SJSA1 (cell line): ENCODE results near the gene ILK. TPM values are rescaled to one million over a fixed set of nuclear protein-coding genes. Genes with fewer than 3 reads are reported as not detected.

Experiments used
- DNase-seq, 2 experiments: peaks; one replicate each; pipeline ENCODE4 v3.0.0-alpha.2; 2015 to 2020; ENCODE audit warnings: low spot score in 2 of 2, low read depth in 1 of 2
- H3K27ac ChIP-seq: fragments of 250-450 bp; sonication (Bioruptor Pico); 2 replicates; pipeline ENCODE4 v1.5.1; 2020; ENCODE audit warnings: mild to moderate bottlenecking, moderate library complexity
- H3K27me3 ChIP-seq: fragments of 250-450 bp; sonication (Bioruptor Pico); replicated peaks from 2 replicates; pipeline ENCODE4 v1.5.1; 2020; ENCODE audit warnings: mild to moderate bottlenecking, moderate library complexity
- H3K36me3 ChIP-seq: fragments of 250-450 bp; sonication (Bioruptor Pico); 2 replicates; pipeline ENCODE4 v1.5.1; 2020; ENCODE audit warnings: mild to moderate bottlenecking
- H3K4me1 ChIP-seq: fragments of 250-450 bp; sonication (Bioruptor Pico); replicated peaks from 2 replicates; pipeline ENCODE4 v1.6.1; 2021; ENCODE audit warnings: mild to moderate bottlenecking
- H3K4me3 ChIP-seq: fragments of 250-450 bp; sonication (Bioruptor Pico); 2 replicates; pipeline ENCODE4 v1.5.1; 2020; ENCODE audit warnings: mild to moderate bottlenecking
- H3K9me3 ChIP-seq: fragments of 250-450 bp; sonication (Bioruptor Pico); replicated peaks from 2 replicates; pipeline ENCODE4 v1.5.1; 2020; ENCODE audit warnings: mild to moderate bottlenecking
- total RNA-seq: library from RNA; depleted of rRNA; stranded (reverse); fragments of >200 nt; shearing (Covaris generic); gene quantifications from 2 replicates; pipeline ENCODE4 v1.2.3, GENCODE V29; 2014

The ILK gene
- total RNA-seq, 1 experiment from 2014 or later, result 180 TPM

DNA sequence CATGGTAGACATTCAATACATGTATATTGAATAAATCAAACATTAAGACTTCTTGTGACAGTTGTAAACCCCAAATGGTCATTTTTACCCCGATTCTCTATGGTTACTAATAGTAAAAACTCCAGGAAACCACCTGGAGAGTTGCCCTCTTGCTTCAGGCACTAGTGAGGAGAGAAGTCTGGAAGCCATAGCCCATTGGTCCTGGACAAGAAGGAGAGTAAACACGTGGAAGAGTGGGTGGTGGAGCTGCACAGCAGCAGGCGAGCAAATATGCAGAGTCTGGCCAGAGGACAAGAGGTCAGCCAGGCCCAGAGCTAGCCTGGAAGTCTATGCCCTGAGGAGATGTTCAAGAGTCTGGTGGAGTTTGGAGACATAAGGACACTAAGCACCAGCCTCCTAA lies 34.3 kb downstream of the ILK start:
- Histone ChIP-seq H3K4me3 (no peak overlapping the region), H3K9me3 (no peaks in the 10 kb centered on the region), H3K27ac (no peak overlapping the region), H3K27me3 (no peaks in the 10 kb centered on the region), H3K36me3 (no peaks in the 10 kb centered on the region), H3K4me1 (no peaks in the 10 kb centered on the region)
- no peak for DNase-seq

DNA sequence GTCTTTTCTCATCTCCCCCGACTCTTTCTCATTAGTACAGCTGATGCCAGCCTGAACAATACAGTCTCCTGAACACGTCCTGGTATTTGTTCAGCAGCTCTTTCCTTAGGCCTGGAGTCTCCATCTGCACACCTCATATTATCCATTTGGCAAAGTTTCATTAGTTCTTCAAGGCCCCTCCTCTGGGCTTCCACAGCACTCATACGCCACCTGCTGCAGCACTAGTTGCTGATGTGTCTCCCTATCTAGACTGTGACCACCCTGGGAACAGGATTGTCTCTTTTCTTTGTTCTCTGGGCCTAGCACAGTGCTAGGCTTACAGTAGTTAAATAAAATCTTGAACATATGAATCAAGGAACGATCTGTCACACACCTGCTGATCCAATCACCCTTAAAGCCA lies 34.9 kb downstream of the ILK start:
- Histone ChIP-seq H3K36me3 (no peaks in the 10 kb centered on the region), H3K4me3 (no peak overlapping the region), H3K27me3 (no peaks in the 10 kb centered on the region), H3K27ac (no peak overlapping the region), H3K4me1 (no peaks in the 10 kb centered on the region), H3K9me3 (no peaks in the 10 kb centered on the region)
- no peak for DNase-seq

DNA sequence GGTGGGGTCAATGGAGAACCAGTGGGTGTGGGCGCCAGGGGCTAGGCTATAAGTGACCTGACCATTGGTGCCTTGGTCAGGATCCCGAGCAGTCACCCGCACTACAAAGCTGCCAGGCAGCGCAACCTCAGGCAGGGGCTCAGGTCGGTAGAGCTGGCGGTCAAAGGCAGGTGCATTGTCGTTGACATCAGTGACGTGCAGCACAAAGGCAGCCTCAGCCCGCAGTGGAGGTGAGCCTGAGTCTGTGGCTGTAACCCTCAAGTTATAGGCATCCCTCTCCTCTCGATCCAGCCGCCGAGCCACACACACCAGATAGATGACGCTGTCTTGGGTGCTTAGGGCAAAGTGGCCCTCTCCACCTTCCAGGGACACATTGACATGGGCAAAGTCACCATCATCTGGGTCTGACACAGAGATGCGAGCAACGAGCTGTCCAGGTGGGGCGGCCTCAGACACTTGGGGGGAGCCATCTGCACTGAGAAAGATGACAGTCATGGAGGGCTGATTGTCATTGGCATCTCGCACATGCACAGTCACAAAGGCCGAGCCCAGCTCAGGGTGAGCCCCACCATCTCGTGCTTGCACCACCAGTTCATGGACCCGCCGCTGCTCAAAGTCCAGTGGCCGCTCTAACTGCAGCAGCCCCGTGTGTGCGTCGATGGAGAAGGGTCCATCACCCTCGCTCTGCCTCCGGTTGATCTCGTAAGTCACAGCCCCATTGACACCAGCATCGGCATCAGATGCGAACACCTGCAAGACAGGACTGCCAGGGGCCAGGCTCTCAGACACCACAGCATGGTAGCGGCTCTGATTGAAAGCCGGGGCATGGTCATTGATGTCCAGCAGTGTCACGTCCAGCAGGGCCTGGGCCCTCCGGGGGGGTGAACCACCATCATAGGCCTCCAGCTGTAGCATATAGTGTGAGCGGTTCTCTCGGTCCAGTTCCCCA lies 36.7 kb downstream of the ILK start:
- Histone ChIP-seq H3K9me3 (no peaks in the 10 kb centered on the region), H3K27ac (no peak overlapping the region), H3K4me3 (no peak overlapping the region), H3K36me3 (no peaks in the 10 kb centered on the region), H3K27me3 (no peaks in the 10 kb centered on the region), H3K4me1 (no peaks in the 10 kb centered on the region)
- DNase-seq, result no peak

DNA sequence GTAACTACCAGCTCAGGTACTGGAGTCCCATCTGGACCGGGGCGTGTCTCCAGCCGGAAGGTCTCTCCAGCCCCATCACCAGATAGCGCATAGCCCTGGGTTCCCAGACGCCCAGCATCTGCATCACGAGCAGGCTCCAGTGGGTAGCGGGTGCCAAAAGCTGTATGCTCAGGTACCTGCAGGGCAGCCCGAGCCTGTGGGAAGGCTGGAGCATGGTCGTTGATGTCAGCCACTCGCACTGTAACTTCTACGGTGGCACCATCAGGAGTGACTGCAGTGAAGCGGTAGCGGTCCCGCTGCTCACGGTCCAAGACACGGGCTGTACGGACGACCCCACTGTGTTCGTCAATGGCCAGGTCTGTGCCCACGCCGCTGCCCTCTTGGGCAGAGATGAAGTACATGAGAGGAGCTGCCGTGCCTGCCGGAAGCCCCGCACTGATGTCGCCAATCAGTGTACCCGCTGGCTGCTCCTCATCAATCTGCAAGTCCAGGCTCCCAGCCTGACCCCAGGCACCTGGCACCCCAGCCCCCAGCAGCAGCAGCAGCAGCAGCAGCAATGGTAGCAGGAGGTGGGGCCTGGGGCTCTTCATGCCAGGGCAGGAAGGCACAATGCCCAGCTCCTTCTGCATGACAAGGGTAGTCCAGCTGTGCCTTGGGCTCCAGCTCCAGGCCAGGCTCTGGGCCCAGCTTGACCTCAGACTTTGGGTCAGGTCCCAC lies 37.6 kb downstream of the ILK start:
- Histone ChIP-seq H3K36me3 (no peaks in the 10 kb centered on the region), H3K27me3 (no peaks in the 10 kb centered on the region), H3K4me1 (no peaks in the 10 kb centered on the region)

DNA sequence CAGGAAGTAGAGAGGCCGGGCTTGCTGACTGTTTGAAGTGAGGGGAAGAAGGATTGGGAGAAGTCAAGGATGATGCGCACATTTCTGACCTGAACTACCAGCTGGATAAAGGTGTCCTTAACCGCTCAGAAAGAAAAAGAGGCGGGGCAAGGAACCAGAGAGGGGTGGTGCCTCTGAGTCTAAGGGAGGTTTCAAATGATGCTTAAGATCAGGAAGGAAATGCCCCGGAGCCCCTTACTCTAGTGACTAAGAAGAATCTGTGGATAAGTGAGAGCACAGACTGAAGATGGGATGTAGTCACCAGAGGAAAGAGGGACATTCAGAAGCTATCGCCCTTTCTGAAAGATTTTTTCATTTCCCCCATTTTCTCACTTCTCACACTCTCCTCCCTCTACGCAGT lies 39.4 kb downstream of the ILK start:
- Histone ChIP-seq H3K9me3 (no peaks in the 10 kb centered on the region), H3K36me3 (no peaks in the 10 kb centered on the region), H3K27me3 (no peaks in the 10 kb centered on the region), H3K4me3 (no peak overlapping the region), H3K4me1 (no peaks in the 10 kb centered on the region), H3K27ac (no peak overlapping the region)
- DNase-seq, result no peak

More for the DNA sequence above, 37.6 kb downstream of the ILK start:
- Histone ChIP-seq H3K4me3 (no peak overlapping the region), H3K9me3 (no peaks in the 10 kb centered on the region), H3K27ac (no peak overlapping the region)
- DNase-seq, result no peak

DNA sequence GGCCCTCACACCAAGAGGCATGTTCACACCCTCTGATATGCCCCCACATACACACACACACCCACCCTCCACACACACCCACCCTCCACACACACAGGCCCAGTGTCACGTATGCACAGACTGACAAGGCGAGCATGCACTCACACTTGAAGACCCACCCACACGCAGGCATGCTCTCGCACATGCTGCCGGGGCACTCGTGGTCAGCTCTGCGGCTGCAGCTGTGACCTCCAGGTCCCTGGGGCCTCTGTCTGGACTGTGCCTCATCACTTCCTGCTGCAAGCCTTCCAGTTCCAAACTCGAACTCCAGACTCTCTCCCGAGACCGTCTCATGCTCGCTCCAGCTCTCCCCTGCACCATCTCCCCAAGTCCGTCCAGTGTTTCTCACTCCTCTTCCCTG lies 42.5 kb downstream of the ILK start:
- DNase-seq, result no peak
- Histone ChIP-seq H3K9me3 (no peaks in the 10 kb centered on the region), H3K4me1 (no peaks in the 10 kb centered on the region), H3K36me3 (no peaks in the 10 kb centered on the region), H3K27ac (no peak overlapping the region), H3K4me3 (no peak overlapping the region), H3K27me3 (no peaks in the 10 kb centered on the region)

DNA sequence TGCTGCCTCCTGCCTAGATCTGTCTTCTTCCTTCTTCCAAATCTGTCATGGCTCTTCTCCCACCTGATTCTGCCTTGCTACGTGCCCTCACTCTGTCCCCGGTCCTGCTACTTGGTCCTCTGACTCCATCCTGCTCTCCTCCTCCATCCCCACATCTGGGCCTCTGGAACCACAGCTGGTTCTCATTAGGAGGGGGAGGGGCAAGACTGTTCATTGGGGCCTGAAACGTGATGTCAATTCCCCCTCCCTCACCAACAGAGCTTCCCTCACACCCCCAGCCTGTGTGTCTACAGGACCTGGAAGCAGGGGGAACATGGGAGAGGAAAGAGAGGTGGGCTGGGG lies 43.0 kb downstream of the ILK start:
- Histone ChIP-seq H3K27me3 (no peaks in the 10 kb centered on the region), H3K9me3 (no peaks in the 10 kb centered on the region), H3K27ac (no peak overlapping the region), H3K36me3 (no peaks in the 10 kb centered on the region), H3K4me3 (no peak overlapping the region), H3K4me1 (no peaks in the 10 kb centered on the region)
- DNase-seq, result no peak

DNA sequence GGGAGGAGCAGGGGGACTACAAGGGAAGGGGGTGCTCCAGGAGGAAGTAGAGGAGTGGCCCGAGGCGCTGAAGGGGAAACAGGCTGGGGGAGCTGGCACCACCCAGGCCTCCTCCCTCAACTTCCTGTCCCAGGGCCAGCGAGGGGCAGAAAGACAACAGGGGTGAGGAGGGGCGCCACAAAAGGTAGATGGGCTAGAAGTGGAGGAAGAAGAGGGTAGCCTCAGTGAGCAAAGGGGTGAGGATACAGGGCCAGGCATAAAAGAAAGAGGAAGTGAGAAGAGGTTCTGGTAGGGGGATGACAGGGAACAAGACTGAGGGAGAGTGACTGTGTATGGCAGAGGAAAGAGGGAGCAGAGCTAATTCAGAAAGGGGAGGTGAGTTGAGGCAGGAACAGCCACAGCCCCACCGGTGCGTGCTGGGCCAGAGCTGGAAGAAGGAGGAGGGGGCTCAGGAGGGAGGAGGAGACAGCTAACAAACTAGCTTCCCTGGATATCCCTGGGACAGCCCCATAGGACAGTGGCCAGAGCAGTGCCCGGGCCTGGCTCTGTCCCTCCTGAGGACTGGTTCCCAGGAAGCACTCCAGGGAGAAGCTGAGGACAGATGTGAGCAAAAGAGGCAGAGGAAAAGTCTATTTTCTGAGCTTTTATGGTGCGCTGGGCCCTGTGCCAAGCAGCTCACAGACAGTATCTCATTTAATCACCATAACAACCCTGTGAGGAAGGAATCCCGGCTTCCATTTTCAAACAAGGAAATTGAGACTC lies 43.5 kb downstream of the ILK start:
- Histone ChIP-seq H3K27ac (no peak overlapping the region), H3K9me3 (no peaks in the 10 kb centered on the region), H3K36me3 (no peaks in the 10 kb centered on the region), H3K27me3 (no peaks in the 10 kb centered on the region), H3K4me3 (no peak overlapping the region), H3K4me1 (no peaks in the 10 kb centered on the region)
- no peak for DNase-seq

DNA sequence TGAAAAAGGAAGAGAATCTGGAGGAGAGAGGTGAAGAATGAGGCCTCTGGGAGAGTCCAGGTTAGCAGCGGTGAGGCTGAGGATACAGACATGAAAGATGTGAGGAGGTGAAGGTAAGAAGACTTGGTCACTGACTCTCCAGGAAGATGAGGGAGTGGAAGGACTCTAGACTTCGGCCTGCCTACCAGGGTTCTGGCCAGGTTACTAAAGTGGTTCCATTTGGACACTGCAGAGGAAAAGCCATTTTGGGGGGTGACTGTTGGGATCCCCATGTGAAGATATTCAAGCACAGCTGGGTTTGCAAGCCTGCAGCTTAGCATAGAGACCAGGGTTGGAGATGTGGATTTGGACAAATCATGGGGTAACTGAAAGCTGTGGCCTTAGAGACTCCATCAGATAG lies 44.3 kb downstream of the ILK start:
- no peaks in the 10 kb centered on the region for H3K27me3 ChIP-seq
- no peak overlapping the region for H3K27ac ChIP-seq
- no peaks in the 10 kb centered on the region for H3K9me3 ChIP-seq
- no peaks in the 10 kb centered on the region for H3K4me1 ChIP-seq
- no peak overlapping the region for H3K4me3 ChIP-seq
- no peak for DNase-seq
- H3K36me3 ChIP-seq, result no peaks in the 10 kb centered on the region

DNA sequence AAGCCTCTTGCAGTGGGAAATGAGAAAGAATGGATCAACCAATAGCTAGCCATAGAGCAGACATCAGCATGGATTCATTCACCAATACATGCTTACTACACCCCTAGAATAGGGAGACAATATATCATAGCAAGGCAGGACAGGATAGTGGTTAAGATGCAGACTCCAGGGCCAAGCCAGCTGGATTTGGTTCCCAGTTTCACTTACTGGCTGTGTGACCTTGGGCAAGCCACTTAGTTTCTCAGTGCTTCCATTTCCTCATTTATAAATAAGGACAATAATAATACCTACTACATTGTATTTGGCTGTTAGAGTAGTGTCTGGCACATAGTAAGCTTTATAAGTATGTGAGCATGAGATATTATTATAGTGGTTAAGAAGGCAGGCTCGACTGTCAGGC lies 44.9 kb downstream of the ILK start:
- no peaks in the 10 kb centered on the region for H3K9me3 ChIP-seq
- no peak for DNase-seq
- H3K4me3 ChIP-seq, result no peak overlapping the region
- no peaks in the 10 kb centered on the region for H3K36me3 ChIP-seq
- H3K27ac ChIP-seq, result no peak overlapping the region
- no peaks in the 10 kb centered on the region for H3K4me1 ChIP-seq
- no peaks in the 10 kb centered on the region for H3K27me3 ChIP-seq

DNA sequence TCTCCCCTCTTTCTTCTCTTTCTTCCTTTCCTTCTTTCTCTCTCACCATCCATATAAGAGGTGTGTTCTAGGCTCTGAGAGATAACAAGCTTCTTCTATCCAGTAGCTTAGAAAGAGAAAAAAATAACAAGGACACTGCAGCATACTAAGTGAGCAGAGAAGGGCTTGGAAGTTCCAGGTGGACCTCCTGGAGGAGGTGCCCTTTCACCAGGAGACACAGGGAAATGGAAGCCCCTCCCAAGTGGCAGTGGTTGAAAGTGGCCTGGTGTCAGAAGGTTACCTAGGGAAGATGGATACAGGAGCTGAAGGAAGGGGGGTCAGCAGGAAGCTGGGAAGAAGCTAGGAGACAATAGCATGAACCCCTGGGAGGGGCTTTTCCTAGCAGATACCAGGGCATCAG lies 46.5 kb downstream of the ILK start:
- no peaks in the 10 kb centered on the region; the same call in 1 of the 2 replicates for H3K4me1 ChIP-seq
- no peaks in the 10 kb centered on the region for H3K36me3 ChIP-seq

DNA sequence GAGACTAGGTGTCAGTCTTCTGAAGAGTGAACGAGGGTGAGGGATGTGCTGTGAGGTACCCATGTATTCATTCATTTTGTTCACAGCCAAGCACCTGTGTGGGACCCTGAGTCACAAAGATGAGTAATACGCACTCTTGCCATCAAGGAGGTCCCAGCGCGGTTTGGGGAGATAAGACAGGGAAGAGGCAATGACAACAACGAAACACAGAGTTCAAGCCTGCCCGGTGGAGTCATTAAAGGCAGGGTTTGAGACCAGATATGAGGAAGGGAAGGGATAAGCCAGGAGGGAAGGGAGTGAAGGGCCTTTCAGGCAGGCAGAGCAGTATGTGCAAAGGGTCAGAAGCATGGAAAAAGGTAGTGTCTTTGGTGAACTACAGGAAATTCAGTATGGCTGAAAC lies 47.4 kb downstream of the ILK start:
- no peak overlapping the region for H3K27ac ChIP-seq
- no peaks in the 10 kb centered on the region for H3K36me3 ChIP-seq
- no peak for DNase-seq
- no peak overlapping the region for H3K4me3 ChIP-seq
- no peaks in the 10 kb centered on the region for H3K27me3 ChIP-seq
- no peaks in the 10 kb centered on the region; the same call in none of the 2 replicates for H3K4me1 ChIP-seq
- no peaks in the 10 kb centered on the region for H3K9me3 ChIP-seq

More for the DNA sequence above, 46.5 kb downstream of the ILK start:
- Histone ChIP-seq H3K4me3 (no peak overlapping the region), H3K9me3 (no peaks in the 10 kb centered on the region), H3K27me3 (no peaks in the 10 kb centered on the region), H3K27ac (no peak overlapping the region)
- DNase-seq, result no peak

DNA sequence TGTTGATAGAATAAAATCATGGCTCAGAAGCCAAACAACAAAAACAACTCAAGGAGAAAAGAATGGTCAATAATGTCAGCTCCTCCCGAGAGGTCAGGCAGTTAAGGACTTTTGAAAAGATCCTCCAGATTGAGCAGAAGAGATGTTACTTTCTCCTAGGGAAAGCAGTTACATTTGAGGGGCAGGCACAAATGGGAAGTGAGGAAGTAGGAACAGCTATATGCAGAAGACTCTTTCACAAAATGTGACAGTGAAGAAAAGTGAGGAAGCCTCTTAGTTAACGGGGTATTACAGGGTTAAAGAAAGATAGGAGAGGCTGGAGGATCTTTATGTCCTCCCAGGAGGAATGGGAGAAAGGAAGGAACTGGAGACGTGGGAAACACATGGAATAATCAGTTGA lies 48.6 kb downstream of the ILK start:
- Histone ChIP-seq H3K27me3 (no peaks in the 10 kb centered on the region), H3K9me3 (no peaks in the 10 kb centered on the region), H3K27ac (no peak overlapping the region), H3K36me3 (no peaks in the 10 kb centered on the region), H3K4me1 (no peaks in the 10 kb centered on the region; the same call in none of the 2 replicates), H3K4me3 (no peak overlapping the region)
- no peak for DNase-seq

DNA sequence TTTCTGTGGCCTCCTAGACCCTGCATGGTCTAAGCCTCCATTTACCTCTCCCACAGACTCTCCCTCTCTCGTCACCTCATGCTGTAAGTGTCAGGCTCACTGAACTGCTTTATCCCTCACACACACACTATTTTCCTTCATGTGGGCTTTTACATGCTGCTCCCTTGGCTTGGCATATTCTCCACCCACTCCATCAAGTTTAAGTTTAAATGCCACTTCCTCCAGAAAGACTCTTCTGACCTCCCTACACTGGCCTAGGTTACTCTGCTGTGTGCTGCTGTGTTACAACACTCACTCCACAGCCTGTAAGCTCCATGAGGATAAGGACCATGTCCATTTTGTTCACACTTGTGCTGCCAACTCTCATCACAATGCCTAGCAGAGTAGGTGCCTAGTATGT lies 49.5 kb downstream of the ILK start:
- H3K27me3 ChIP-seq, result no peaks in the 10 kb centered on the region

More for the DNA sequence above, 49.5 kb downstream of the ILK start:
- no peak for DNase-seq
- Histone ChIP-seq H3K4me1 (no peaks in the 10 kb centered on the region; the same call in none of the 2 replicates), H3K9me3 (no peaks in the 10 kb centered on the region), H3K27ac (no peak overlapping the region), H3K36me3 (no peaks in the 10 kb centered on the region), H3K4me3 (no peak overlapping the region)
